ENCODE data around the gene SEMA6C. TPM values are rescaled to one million over a fixed set of nuclear protein-coding genes. Genes with fewer than 3 reads are reported as not detected.

The SEMA6C gene
- total and polyA plus RNA-seq, 4 donors: 1.4 to 1.5 (median 1.4) TPM

DNA sequence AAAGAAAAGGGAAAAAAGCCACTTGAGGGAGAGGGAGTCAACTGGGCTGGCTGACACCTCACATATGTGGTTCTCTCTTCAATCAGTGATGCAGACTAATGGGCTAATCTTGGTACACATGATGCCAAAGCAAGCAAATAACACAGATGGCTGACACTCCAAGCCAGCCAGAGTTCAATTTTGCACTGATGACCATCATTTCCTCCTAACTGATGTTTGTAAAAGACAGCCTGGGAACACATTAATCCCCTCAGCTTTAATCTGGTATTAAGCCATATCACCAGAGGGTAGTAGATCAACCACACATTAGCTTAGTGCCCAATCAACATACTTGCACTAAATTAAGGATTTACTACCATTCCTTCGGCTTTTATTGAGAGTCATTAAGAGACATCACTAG lies 40.8 kb upstream of the SEMA6C start:
- Histone ChIP-seq H3K36me3 (ENCODE audit: control insufficient read depth in 4 of 4, insufficient read depth in 3 of 4, low read depth in 1 of 4, low read length in 3 of 4) (peaks cover 6 to 29% (median 21%) of the 10 kb centered on the region in 4 donors), H3K4me3 (ENCODE audit: low read depth in 1 of 3, low read length in 3 of 3) (no peak overlapping the region), H3K4me1 (ENCODE audit: control insufficient read depth in 4 of 4, insufficient read depth in 4 of 4, low read length in 3 of 4) (peaks cover 1 to 14% (median 11%) of the 10 kb centered on the region in 4 donors), H3K27ac (ENCODE audit: low read depth in 1 of 2, low read length in 2 of 2) (no peak overlapping the region), H3K9ac (ENCODE audit: low read depth in 1 of 2, low read length in 2 of 2) (no peak overlapping the region), H3K27me3 (ENCODE audit: control insufficient read depth in 4 of 4, insufficient read depth in 4 of 4, low read length in 3 of 4) (no peaks in the 10 kb centered on the region), H3K9me3 (ENCODE audit: control insufficient read depth in 4 of 4, low read length in 3 of 4) (no peaks in the 10 kb centered on the region)
- TF ChIP-seq, protein P1, sequence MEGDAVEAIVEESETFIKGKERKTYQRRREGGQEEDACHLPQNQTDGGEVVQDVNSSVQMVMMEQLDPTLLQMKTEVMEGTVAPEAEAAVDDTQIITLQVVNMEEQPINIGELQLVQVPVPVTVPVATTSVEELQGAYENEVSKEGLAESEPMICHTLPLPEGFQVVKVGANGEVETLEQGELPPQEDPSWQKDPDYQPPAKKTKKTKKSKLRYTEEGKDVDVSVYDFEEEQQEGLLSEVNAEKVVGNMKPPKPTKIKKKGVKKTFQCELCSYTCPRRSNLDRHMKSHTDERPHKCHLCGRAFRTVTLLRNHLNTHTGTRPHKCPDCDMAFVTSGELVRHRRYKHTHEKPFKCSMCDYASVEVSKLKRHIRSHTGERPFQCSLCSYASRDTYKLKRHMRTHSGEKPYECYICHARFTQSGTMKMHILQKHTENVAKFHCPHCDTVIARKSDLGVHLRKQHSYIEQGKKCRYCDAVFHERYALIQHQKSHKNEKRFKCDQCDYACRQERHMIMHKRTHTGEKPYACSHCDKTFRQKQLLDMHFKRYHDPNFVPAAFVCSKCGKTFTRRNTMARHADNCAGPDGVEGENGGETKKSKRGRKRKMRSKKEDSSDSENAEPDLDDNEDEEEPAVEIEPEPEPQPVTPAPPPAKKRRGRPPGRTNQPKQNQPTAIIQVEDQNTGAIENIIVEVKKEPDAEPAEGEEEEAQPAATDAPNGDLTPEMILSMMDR (IDR thresholded peaks at IDR 0.05; ENCODE audit: low read depth, low read length, missing input control): no peak
- TF ChIP-seq EGR1 (IDR thresholded peaks at IDR 0.05; ENCODE audit: low read depth in 2 of 2): no peak
- TF ChIP-seq, protein P2, sequence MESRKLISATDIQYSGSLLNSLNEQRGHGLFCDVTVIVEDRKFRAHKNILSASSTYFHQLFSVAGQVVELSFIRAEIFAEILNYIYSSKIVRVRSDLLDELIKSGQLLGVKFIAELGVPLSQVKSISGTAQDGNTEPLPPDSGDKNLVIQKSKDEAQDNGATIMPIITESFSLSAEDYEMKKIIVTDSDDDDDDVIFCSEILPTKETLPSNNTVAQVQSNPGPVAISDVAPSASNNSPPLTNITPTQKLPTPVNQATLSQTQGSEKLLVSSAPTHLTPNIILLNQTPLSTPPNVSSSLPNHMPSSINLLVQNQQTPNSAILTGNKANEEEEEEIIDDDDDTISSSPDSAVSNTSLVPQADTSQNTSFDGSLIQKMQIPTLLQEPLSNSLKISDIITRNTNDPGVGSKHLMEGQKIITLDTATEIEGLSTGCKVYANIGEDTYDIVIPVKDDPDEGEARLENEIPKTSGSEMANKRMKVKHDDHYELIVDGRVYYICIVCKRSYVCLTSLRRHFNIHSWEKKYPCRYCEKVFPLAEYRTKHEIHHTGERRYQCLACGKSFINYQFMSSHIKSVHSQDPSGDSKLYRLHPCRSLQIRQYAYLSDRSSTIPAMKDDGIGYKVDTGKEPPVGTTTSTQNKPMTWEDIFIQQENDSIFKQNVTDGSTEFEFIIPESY (IDR thresholded peaks at IDR 0.05): no peak
- no peak for TF ChIP-seq HNF4A (conservative IDR thresholded peaks at IDR 0.05)
- TF ChIP-seq, protein P3, sequence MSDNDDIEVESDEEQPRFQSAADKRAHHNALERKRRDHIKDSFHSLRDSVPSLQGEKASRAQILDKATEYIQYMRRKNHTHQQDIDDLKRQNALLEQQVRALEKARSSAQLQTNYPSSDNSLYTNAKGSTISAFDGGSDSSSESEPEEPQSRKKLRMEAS (IDR thresholded peaks at IDR 0.05): no peak
- TF ChIP-seq TAF1 (conservative IDR thresholded peaks at IDR 0.05): no peak
- TF ChIP-seq, protein P4, sequence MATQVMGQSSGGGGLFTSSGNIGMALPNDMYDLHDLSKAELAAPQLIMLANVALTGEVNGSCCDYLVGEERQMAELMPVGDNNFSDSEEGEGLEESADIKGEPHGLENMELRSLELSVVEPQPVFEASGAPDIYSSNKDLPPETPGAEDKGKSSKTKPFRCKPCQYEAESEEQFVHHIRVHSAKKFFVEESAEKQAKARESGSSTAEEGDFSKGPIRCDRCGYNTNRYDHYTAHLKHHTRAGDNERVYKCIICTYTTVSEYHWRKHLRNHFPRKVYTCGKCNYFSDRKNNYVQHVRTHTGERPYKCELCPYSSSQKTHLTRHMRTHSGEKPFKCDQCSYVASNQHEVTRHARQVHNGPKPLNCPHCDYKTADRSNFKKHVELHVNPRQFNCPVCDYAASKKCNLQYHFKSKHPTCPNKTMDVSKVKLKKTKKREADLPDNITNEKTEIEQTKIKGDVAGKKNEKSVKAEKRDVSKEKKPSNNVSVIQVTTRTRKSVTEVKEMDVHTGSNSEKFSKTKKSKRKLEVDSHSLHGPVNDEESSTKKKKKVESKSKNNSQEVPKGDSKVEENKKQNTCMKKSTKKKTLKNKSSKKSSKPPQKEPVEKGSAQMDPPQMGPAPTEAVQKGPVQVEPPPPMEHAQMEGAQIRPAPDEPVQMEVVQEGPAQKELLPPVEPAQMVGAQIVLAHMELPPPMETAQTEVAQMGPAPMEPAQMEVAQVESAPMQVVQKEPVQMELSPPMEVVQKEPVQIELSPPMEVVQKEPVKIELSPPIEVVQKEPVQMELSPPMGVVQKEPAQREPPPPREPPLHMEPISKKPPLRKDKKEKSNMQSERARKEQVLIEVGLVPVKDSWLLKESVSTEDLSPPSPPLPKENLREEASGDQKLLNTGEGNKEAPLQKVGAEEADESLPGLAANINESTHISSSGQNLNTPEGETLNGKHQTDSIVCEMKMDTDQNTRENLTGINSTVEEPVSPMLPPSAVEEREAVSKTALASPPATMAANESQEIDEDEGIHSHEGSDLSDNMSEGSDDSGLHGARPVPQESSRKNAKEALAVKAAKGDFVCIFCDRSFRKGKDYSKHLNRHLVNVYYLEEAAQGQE (IDR thresholded peaks at IDR 0.05): no peak
- no peak for TF ChIP-seq RAD21 (IDR thresholded peaks at IDR 0.05)
- TF ChIP-seq RXRA (IDR thresholded peaks at IDR 0.05): no peak
- TF ChIP-seq SP1 (IDR thresholded peaks at IDR 0.05): no peak
- no peak for TF ChIP-seq GABPA (IDR thresholded peaks at IDR 0.05 in 1 of 2, conservative IDR thresholded peaks at IDR 0.05 in 1 of 2)
- no peak for DNase-seq (ENCODE audit: low spot score)
- WGBS: 87% methylated on average over 1 of the region's 1 CpG

DNA sequence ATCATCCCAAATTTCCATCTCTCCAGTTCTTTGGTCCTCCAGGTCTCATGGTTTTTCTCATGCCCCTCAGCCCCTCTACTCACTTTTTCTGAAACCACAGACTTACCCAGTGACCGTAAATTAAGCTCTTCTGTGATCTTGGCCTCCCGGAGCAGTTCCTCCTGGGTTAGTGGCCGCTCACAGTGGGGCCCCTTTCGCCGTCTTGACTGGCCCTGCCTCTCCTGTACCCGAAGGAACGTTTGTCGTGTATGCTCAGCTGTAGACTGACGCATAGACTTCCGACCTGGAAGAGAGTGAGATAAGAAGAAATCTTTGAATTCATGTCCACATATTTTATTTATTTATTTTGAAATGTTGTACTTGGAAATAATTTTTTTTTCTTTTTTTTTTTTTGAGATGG lies 37.8 kb upstream of the SEMA6C start:
- no peaks in the 10 kb centered on the region for H3K27me3 ChIP-seq (ENCODE audit: control insufficient read depth in 4 of 4, insufficient read depth in 4 of 4, low read length in 3 of 4)
- no peak overlapping the region for H3K27ac ChIP-seq (ENCODE audit: low read depth in 1 of 2, low read length in 2 of 2)
- 96% methylated on average over 10 of the region's 10 CpGs for WGBS
- no peak overlapping the region for H3K9ac ChIP-seq (ENCODE audit: low read depth in 1 of 2, low read length in 2 of 2)
- H3K9me3 ChIP-seq (ENCODE audit: control insufficient read depth in 4 of 4, low read length in 3 of 4): no peaks in the 10 kb centered on the region
- DNase-seq (ENCODE audit: low spot score): no peak
- no peak overlapping the region for H3K4me3 ChIP-seq (ENCODE audit: low read depth in 1 of 3, low read length in 3 of 3)
- TF ChIP-seq SP1 (IDR thresholded peaks at IDR 0.05) (no peak), GABPA (IDR thresholded peaks at IDR 0.05 in 1 of 2, conservative IDR thresholded peaks at IDR 0.05 in 1 of 2) (no peak), RAD21 (IDR thresholded peaks at IDR 0.05) (no peak), HNF4A (conservative IDR thresholded peaks at IDR 0.05) (no peak), JUND (IDR thresholded peaks at IDR 0.05) (no peak)
- H3K4me1 ChIP-seq (ENCODE audit: control insufficient read depth in 4 of 4, insufficient read depth in 4 of 4, low read length in 3 of 4): peaks cover 1 to 10% (median 8%) of the 10 kb centered on the region in 4 donors
- peaks cover 9 to 47% (median 32%) of the 10 kb centered on the region in 4 donors for H3K36me3 ChIP-seq (ENCODE audit: control insufficient read depth in 4 of 4, insufficient read depth in 3 of 4, low read depth in 1 of 4, low read length in 3 of 4)

Measured in liver (tissue), 9 donors.